IMR-90 (cell line): ENCODE data around the gene SLC5A11. TPM values are rescaled to one million over a fixed set of nuclear protein-coding genes. Genes with fewer than 3 reads are reported as not detected.

ENCODE experiments used
- ATAC-seq: fragments of 200-7000 bp; cut with Tn5 transposase; 2 replicates; pipeline ENCODE4 v1.9.1; 2020; ENCODE audit warnings: low read depth, mild to moderate bottlenecking, moderate library complexity
- BruUV-seq: library from RNA; stranded (reverse); fragments of 400-500 nt; replicated peaks from 2 replicates; lab custom pipeline; 2021; lab: Mats Ljungman, UMichigan
- CTCF ChIA-PET: fragments of 300-600 bp; formaldehyde crosslinking; extraction: SDS; loops from one replicate; lab custom pipeline; 2021; ENCODE audit warnings: antibody characterized with exemption; lab: Yijun Ruan, JAX
- POLR2A ChIA-PET: fragments of 300-600 bp; sonication (Branson Sonifier 250); formaldehyde crosslinking; loops from one replicate; lab custom pipeline; 2022; ENCODE audit warnings: antibody characterized with exemption; ENCODE audit not compliant: unreplicated experiment; lab: Charles Lee
- DNase-seq: peaks from one replicate; pipeline ENCODE4 v3.0.0; 2013
- H2AFZ ChIP-seq: replicated peaks from 2 replicates; pipeline ENCODE3; 2013; ENCODE audit warnings: low read length, mild to moderate bottlenecking; ENCODE audit not compliant: poor library complexity
- H2AK5ac ChIP-seq: 2 replicates; pipeline ENCODE4 v1.6.1; 2013; ENCODE audit warnings: low read depth, low read length, inconsistent platforms
- H2AK9ac ChIP-seq: replicated peaks from 2 replicates; pipeline ENCODE3; 2013; ENCODE audit warnings: mild to moderate bottlenecking, low read depth, low read length, moderate library complexity; ENCODE audit not compliant: poor library complexity
- H2BK120ac ChIP-seq: 2 replicates; pipeline ENCODE4 v1.6.1; 2013; ENCODE audit warnings: low read depth, low read length, inconsistent platforms
- H2BK15ac ChIP-seq: 3 replicates; pipeline ENCODE4 v1.6.1; 2013; ENCODE audit warnings: low read depth, low read length, inconsistent platforms
- H2BK20ac ChIP-seq: 2 replicates; pipeline ENCODE4 v1.6.1; 2013; ENCODE audit warnings: low read depth, mild to moderate bottlenecking, inconsistent platforms, low read length, moderate library complexity
- H2BK5ac ChIP-seq: 2 replicates; pipeline ENCODE4 v1.6.1; 2013; ENCODE audit warnings: mild to moderate bottlenecking, low read depth, low read length, inconsistent platforms; ENCODE audit not compliant: poor library complexity, severe bottlenecking
- H3K14ac ChIP-seq: replicated peaks from 2 replicates; pipeline ENCODE4 v1.6.1; 2013; ENCODE audit warnings: low read depth, low read length, inconsistent platforms
- H3K18ac ChIP-seq: 2 replicates; pipeline ENCODE4 v1.6.1; 2013; ENCODE audit warnings: low read depth, low read length, control low read depth
- H3K23ac ChIP-seq: 2 replicates; pipeline ENCODE4 v1.6.1; 2013; ENCODE audit warnings: low read depth, low read length, inconsistent platforms
- H3K27ac ChIP-seq: 2 replicates; pipeline ENCODE4 v1.5.1; 2013; ENCODE audit warnings: mild to moderate bottlenecking, control low read depth, low read length; ENCODE audit not compliant: insufficient read depth
- H3K27me3 ChIP-seq: 2 replicates; pipeline ENCODE4 v1.6.1; 2013; ENCODE audit warnings: low read length; ENCODE audit not compliant: control insufficient read depth, insufficient read depth
- H3K36me3 ChIP-seq: 2 replicates; pipeline ENCODE4 v1.6.1; 2013; ENCODE audit warnings: low read length, mixed read lengths; ENCODE audit not compliant: control insufficient read depth, insufficient read depth
- H3K4ac ChIP-seq: 2 replicates; pipeline ENCODE4 v1.6.1; 2013; ENCODE audit warnings: low read depth, low read length, inconsistent platforms
- H3K4me1 ChIP-seq: 2 replicates; pipeline ENCODE4 v1.6.1; 2013; ENCODE audit warnings: low read length, mixed read lengths; ENCODE audit not compliant: control insufficient read depth, insufficient read depth
- H3K4me2 ChIP-seq: 2 replicates; pipeline ENCODE4 v1.6.1; 2013; ENCODE audit warnings: low read depth, mild to moderate bottlenecking, control low read depth, low read length, moderate library complexity
- H3K4me3 ChIP-seq: 2 replicates; pipeline ENCODE4 v1.5.1; 2013; ENCODE audit warnings: low read depth, mild to moderate bottlenecking, control low read depth, low read length, moderate library complexity; ENCODE audit not compliant: insufficient read depth
- H3K56ac ChIP-seq: 2 replicates; pipeline ENCODE4 v1.6.1; 2013; ENCODE audit warnings: low read length, inconsistent platforms; ENCODE audit not compliant: insufficient read depth; ENCODE audit errors: extremely low read depth
- H3K79me1 ChIP-seq, 2 experiments: 2 replicates each; pipeline ENCODE4 v1.6.1; 2013; ENCODE audit warnings: low read length in 2 of 2, inconsistent platforms in 1 of 2, low read depth in 1 of 2
- H3K9ac ChIP-seq: 2 replicates; pipeline ENCODE4 v1.6.1; 2013; ENCODE audit warnings: low read depth, low read length, control low read depth
- H3K9me1 ChIP-seq: 2 replicates; pipeline ENCODE4 v1.6.1; 2013; ENCODE audit warnings: low read length, inconsistent platforms; ENCODE audit not compliant: insufficient read depth
- H3K9me3 ChIP-seq: 2 replicates; pipeline ENCODE4 v1.6.1; 2013; ENCODE audit warnings: low read length; ENCODE audit not compliant: control insufficient read depth, insufficient read depth
- H4K20me1 ChIP-seq: 2 replicates; pipeline ENCODE4 v1.6.1; 2013; ENCODE audit warnings: low read length, inconsistent platforms; ENCODE audit not compliant: insufficient read depth
- H4K5ac ChIP-seq: 2 replicates; pipeline ENCODE4 v1.6.1; 2013; ENCODE audit warnings: mild to moderate bottlenecking, low read depth, low read length, control low read depth
- H4K8ac ChIP-seq, 2 experiments: 2 replicates each; pipeline ENCODE4 v1.6.1; 2013; ENCODE audit warnings: low read depth in 2 of 2, low read length in 2 of 2, control low read depth in 1 of 2, inconsistent platforms in 1 of 2
- H4K91ac ChIP-seq: 2 replicates; pipeline ENCODE4 v1.6.1; 2013; ENCODE audit warnings: low read depth, low read length, inconsistent platforms; ENCODE audit not compliant: insufficient read depth
- BHLHE40 ChIP-seq: fragments of 150-350 bp; IDR thresholded peaks from 2 replicates; pipeline ENCODE4 v1.6.1; 2016; ENCODE audit warnings: mild to moderate bottlenecking, low read depth, low read length
- CEBPB ChIP-seq: IDR thresholded peaks from 2 replicates; pipeline ENCODE4 v1.6.1; 2012; ENCODE audit warnings: low read depth, low read length, improper control_type of control experiment
- CHD1 ChIP-seq: IDR thresholded peaks from 2 replicates; pipeline ENCODE4 v1.6.1; 2012; ENCODE audit warnings: low read depth, low read length, improper control_type of control experiment
- CTCF ChIP-seq: conservative IDR thresholded peaks from 2 replicates; pipeline ENCODE4 v1.5.1; 2012; ENCODE audit warnings: mild to moderate bottlenecking, low read depth, low read length, improper control_type of control experiment
- FOS ChIP-seq: fragments of 150-350 bp; IDR thresholded peaks from 2 replicates; pipeline ENCODE4 v1.6.1; 2016; ENCODE audit warnings: low read depth, low read length
- MAFK ChIP-seq: IDR thresholded peaks from 2 replicates; pipeline ENCODE4 v1.6.1; 2012; ENCODE audit warnings: low read depth, low read length, improper control_type of control experiment
- MAZ ChIP-seq: IDR thresholded peaks from 2 replicates; pipeline ENCODE4 v1.6.1; 2012; ENCODE audit warnings: low read depth, mild to moderate bottlenecking, low read length, improper control_type of control experiment, moderate library complexity, borderline replicate concordance
- MXI1 ChIP-seq: IDR thresholded peaks from 2 replicates; pipeline ENCODE4 v1.6.1; 2012; ENCODE audit warnings: low read depth, mild to moderate bottlenecking, low read length, moderate library complexity, borderline replicate concordance
- NFE2L2 ChIP-seq: fragments of 150-350 bp; IDR thresholded peaks from 2 replicates; pipeline ENCODE4 v1.6.1; 2016; ENCODE audit warnings: low read depth, mild to moderate bottlenecking, low read length
- POLR2A ChIP-seq: IDR thresholded peaks from 2 replicates; pipeline ENCODE4 v1.6.1; 2012; ENCODE audit warnings: mild to moderate bottlenecking, low read depth, low read length
- RAD21 ChIP-seq: IDR thresholded peaks from 2 replicates; pipeline ENCODE4 v1.6.1; 2012; ENCODE audit warnings: low read length, improper control_type of control experiment
- RCOR1 ChIP-seq: IDR thresholded peaks from 2 replicates; pipeline ENCODE4 v1.6.1; 2012; ENCODE audit warnings: mild to moderate bottlenecking, low read length, improper control_type of control experiment; ENCODE audit not compliant: insufficient replicate concordance
- RFX5 ChIP-seq: IDR thresholded peaks from 2 replicates; pipeline ENCODE4 v1.8.0; 2012; ENCODE audit warnings: low read depth, mild to moderate bottlenecking, low read length, moderate library complexity
- SMC3 ChIP-seq: fragments of 150-350 bp; IDR thresholded peaks from 2 replicates; pipeline ENCODE4 v1.6.1; 2016; ENCODE audit warnings: low read depth, mild to moderate bottlenecking, antibody characterized with exemption, low read length, moderate library complexity
- WGBS, 2 experiments: methylation state at CpG; one replicate each; pipeline versions ENCODE4 v1.1.5 to v1.1.7; 2013; ENCODE audit warnings: missing lambda C conversion rate in 2 of 2; ENCODE audit not compliant: insufficient read length in 1 of 2; ENCODE audit errors: extremely low coverage in 2 of 2; 5-methylcytosine and 5-hydroxymethylcytosine counted together
- dilution Hi-C: fragments of 300-500 bp; cut with HindIII; formaldehyde crosslinking; loops from one replicate; pipeline ENCODE4 v1.14.3; 2018; ENCODE audit warnings: low sequenced_read_pairs; ENCODE audit not compliant: unreplicated experiment
- in situ Hi-C: fragments of 300-500 bp; cut with MboI; formaldehyde crosslinking; loops from 3 replicates; pipeline ENCODE4 v1.14.3; 2019; ENCODE audit warnings: low sequenced_read_pairs, inconsistent platforms, mixed read lengths
- intact Hi-C: fragments of 100-400 bp; cut with micrococcal nuclease; formaldehyde crosslinking; loops from 2 replicates; pipeline ENCODE4 v1.10.0; 2022
- polyA plus RNA-seq, 3 experiments: library from polyadenylated mRNA; depleted of rRNA; stranded (reverse); fragments of >200 nt; gene quantifications; 2 replicates each; pipeline ENCODE4 v1.2.3, GENCODE V29; 2012; ENCODE audit warnings: low replicate concordance in 1 of 3
- total RNA-seq: library from RNA; depleted of rRNA; stranded (reverse); fragments of >200 nt; gene quantifications from 2 replicates; pipeline ENCODE4 v1.2.3, GENCODE V29; 2012
- TF ChIP-seq, protein P1 (sequence below): fragments of 150-350 bp; IDR thresholded peaks from 2 replicates; pipeline ENCODE4 v1.6.1; 2016; ENCODE audit warnings: low read depth, mild to moderate bottlenecking, low read length, moderate library complexity, borderline replicate concordance
- TF ChIP-seq, protein P2 (sequence below): fragments of 150-350 bp; IDR thresholded peaks from 2 replicates; pipeline ENCODE4 v1.6.1; 2017; ENCODE audit warnings: mild to moderate bottlenecking, antibody characterized with exemption, low read length, low read depth

SLC5A11 gene
- total and polyA plus RNA-seq, 2 of the 4 experiments (the other 2 are of a cell fraction): under 0.01 TPM; not detected in 1

DNA sequence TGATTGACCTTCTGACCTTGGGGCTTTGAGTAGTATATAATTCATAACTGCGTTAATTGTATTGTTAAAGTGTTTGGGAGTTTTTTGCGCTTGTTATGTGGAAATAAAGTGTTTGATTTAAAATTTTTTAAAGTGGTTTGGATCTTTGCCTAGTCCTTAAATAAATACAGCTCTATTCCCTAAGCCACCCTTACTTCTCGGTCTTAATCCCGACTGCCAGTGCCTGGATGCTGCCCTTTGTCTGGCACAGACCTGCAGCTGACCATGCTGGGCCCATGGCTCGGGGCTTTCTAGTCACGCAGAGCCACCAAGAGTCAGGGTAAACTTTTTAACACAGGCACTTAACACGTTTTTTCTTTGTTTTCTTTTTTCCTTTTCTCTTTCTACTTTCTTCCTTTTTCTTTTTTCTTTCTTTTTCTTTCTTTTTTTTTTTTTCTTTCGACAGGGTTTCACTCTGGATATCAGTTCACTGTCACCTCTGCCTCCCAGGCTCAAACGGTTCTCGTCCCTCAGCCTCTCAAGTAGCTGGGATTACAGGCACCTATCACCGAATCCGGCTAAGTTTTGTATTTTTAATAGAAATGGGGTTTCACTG is 19.6 kb upstream of the SLC5A11 start:
- H3K56ac ChIP-seq: no peak overlapping the region
- H4K20me1 ChIP-seq: no peaks in the 10 kb centered on the region
- H2AK5ac ChIP-seq: no peak overlapping the region
- no peak overlapping the region for H2BK20ac ChIP-seq
- H3K4ac ChIP-seq: no peak overlapping the region
- H3K4me2 ChIP-seq: no peak overlapping the region
- H3K27me3 ChIP-seq: no peaks in the 10 kb centered on the region
- dilution Hi-C loops (no loop called here), in situ Hi-C loops (no loop called here), intact Hi-C loops (no loop called here)
- ATAC-seq (no peak), DNase-seq (no peak)
- H2BK15ac ChIP-seq: no peak overlapping the region
- H2AFZ ChIP-seq: no peak overlapping the region
- no peak overlapping the region for H2BK5ac ChIP-seq
- H3K9ac ChIP-seq: no peak overlapping the region
- BruUV-seq: no TSS peak
- no peak overlapping the region for H4K8ac ChIP-seq
- H3K9me1 ChIP-seq: no peaks in the 10 kb centered on the region; the same call in 1 of the 2 replicates
- no peaks in the 10 kb centered on the region for H3K4me1 ChIP-seq
- peaks cover 2 to 9% of the 10 kb centered on the region in 2 experiments; a peak in 2 of 4 replicates for H3K79me1 ChIP-seq
- 73 to 100% methylated on average over 2 of the region's 12 CpGs for WGBS, 2 experiments
- no peak overlapping the region for H3K14ac ChIP-seq
- no peak overlapping the region for H4K5ac ChIP-seq
- TF ChIP-seq POLR2A (no peak), CTCF (no peak), CHD1 (no peak), CEBPB (no peak), MAFK (no peak), RAD21 (no peak), BHLHE40 (no peak), NFE2L2 (no peak), FOS (no peak), RCOR1 (no peak), MAZ (no peak), RFX5 (no peak), MXI1 (no peak), SMC3 (no peak)
- TF ChIP-seq, protein P1, sequence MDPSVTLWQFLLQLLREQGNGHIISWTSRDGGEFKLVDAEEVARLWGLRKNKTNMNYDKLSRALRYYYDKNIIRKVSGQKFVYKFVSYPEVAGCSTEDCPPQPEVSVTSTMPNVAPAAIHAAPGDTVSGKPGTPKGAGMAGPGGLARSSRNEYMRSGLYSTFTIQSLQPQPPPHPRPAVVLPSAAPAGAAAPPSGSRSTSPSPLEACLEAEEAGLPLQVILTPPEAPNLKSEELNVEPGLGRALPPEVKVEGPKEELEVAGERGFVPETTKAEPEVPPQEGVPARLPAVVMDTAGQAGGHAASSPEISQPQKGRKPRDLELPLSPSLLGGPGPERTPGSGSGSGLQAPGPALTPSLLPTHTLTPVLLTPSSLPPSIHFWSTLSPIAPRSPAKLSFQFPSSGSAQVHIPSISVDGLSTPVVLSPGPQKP: no peak
- TF ChIP-seq, protein P2, sequence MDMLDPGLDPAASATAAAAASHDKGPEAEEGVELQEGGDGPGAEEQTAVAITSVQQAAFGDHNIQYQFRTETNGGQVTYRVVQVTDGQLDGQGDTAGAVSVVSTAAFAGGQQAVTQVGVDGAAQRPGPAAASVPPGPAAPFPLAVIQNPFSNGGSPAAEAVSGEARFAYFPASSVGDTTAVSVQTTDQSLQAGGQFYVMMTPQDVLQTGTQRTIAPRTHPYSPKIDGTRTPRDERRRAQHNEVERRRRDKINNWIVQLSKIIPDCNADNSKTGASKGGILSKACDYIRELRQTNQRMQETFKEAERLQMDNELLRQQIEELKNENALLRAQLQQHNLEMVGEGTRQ: no peak
- H3K36me3 ChIP-seq: peaks cover 44% of the 10 kb centered on the region
- H3K18ac ChIP-seq: no peak overlapping the region
- no peak overlapping the region for H3K23ac ChIP-seq
- no peak overlapping the region for H3K4me3 ChIP-seq
- POLR2A ChIA-PET: no interaction called here
- no peak overlapping the region for H2BK120ac ChIP-seq
- CTCF ChIA-PET: interaction anchor here (1.5 kb wide), 1 partner anchor 8 kb away, joined by 6 read pairs; no protein-coding TSS in a partner anchor
- H2AK9ac ChIP-seq: no peak overlapping the region
- no peak overlapping the region for H3K27ac ChIP-seq
- no peak overlapping the region for H4K91ac ChIP-seq
- no peaks in the 10 kb centered on the region for H3K9me3 ChIP-seq
